A549 (cell line): ENCODE data around the gene KIF1A. TPM values are rescaled to one million over a fixed set of nuclear protein-coding genes. Genes with fewer than 3 reads are reported as not detected.
"Not testable (repeated sequence)": the region's sequence is repeated elsewhere in the genome, so short reads cannot be mapped to it uniquely, and the experiment has no call there.

Experiments
- ATAC-seq, 2 experiments: fragments of 200-7000 bp in 1 of 2; fragments of >200 bp in 1 of 2; cut with Nextera tagmentation in 1 of 2; cut with Tn5 transposase in 1 of 2; 3 replicates each; pipeline versions ENCODE4 v1.8.0 to v1.9.1; 2018 to 2020; ENCODE audit warnings: mild to moderate bottlenecking in 1 of 2, moderate library complexity in 1 of 2
- CTCF ChIA-PET: fragments of 300-600 bp; sonication (Branson Sonifier 250); formaldehyde crosslinking; extraction: SDS; loops from one replicate; lab custom pipeline; 2021; ENCODE audit warnings: antibody characterized with exemption, inconsistent platforms; lab: Yijun Ruan, JAX
- POLR2A ChIA-PET: fragments of 350-600 bp; formaldehyde crosslinking; extraction: SDS; loops from one replicate; lab custom pipeline; 2021; ENCODE audit warnings: antibody characterized with exemption, inconsistent platforms; lab: Yijun Ruan, JAX
- DNase-seq, 2 experiments: peaks; one replicate each; pipeline versions ENCODE4 v3.0.0 to v3.0.0-alpha.2; 2011 to 2016; ENCODE audit warnings: low read depth in 1 of 2, low spot score in 1 of 2
- FAIRE-seq: peaks from 2 replicates; lab custom pipeline; 2011; peaks lifted over from hg19 to GRCh38; lab: Jason Lieb, UNC
- H3K27ac ChIP-seq, 2 experiments: fragments of >200 bp; sonication (Bioruptor Twin); formaldehyde crosslinking; 3 replicates each; pipeline ENCODE4 v1.5.1; 2016 to 2017
- H3K4me1 ChIP-seq: fragments of >200 bp; sonication (Bioruptor Twin); formaldehyde crosslinking; 3 replicates; pipeline ENCODE4 v1.6.1; 2016
- H3K4me2 ChIP-seq: fragments of >200 bp; sonication (Bioruptor Twin); formaldehyde crosslinking; 3 replicates; pipeline ENCODE4 v1.6.1; 2016
- H3K4me3 ChIP-seq: fragments of >200 bp; sonication (Bioruptor Twin); formaldehyde crosslinking; 3 replicates; pipeline ENCODE4 v1.5.1; 2016
- H3K9me3 ChIP-seq: fragments of >200 bp; sonication (Bioruptor Twin); formaldehyde crosslinking; 3 replicates; pipeline ENCODE4 v1.6.1; 2016
- BHLHE40 ChIP-seq: IDR thresholded peaks from 2 replicates; pipeline ENCODE4 v1.6.1; 2012; ENCODE audit warnings: low read depth, low read length, inconsistent platforms
- CEBPB ChIP-seq, 2 experiments: fragments of >200 bp in 1 of 2; sonication (Bioruptor Twin) in 1 of 2; formaldehyde crosslinking in 1 of 2; IDR thresholded peaks; 2 replicates each; pipeline ENCODE4 v1.6.1; 2012 to 2016
- CTCF ChIP-seq: fragments of >200 bp; sonication (Bioruptor Twin); formaldehyde crosslinking; IDR thresholded peaks from 3 replicates; pipeline ENCODE4 v1.5.1; 2016
- EHF ChIP-seq: fragments of 250-450 bp; sonication (Bioruptor Pico); IDR thresholded peaks from 2 replicates; pipeline ENCODE4 v1.5.0; 2020; ENCODE audit warnings: mild to moderate bottlenecking
- FOSL2 ChIP-seq, 2 experiments: fragments of 450-650 bp in 1 of 2; fragments of >200 bp in 1 of 2; sonication (Bioruptor Twin) in 1 of 2; formaldehyde crosslinking; IDR thresholded peaks; 2 replicates each; pipeline versions ENCODE4 v1.5.0 to v1.6.1; 2016 to 2020; ENCODE audit warnings: mild to moderate bottlenecking in 1 of 2, moderate library complexity in 1 of 2
- GATA3 ChIP-seq: IDR thresholded peaks from 2 replicates; pipeline ENCODE4 v1.6.1; 2012; ENCODE audit warnings: borderline replicate concordance
- HMGXB4 ChIP-seq: fragments of 250-450 bp; sonication (Bioruptor Pico); IDR thresholded peaks from 2 replicates; pipeline ENCODE4 v1.5.0; 2021; ENCODE audit warnings: mild to moderate bottlenecking, moderate library complexity, borderline replicate concordance
- MAFK ChIP-seq: fragments of 450-650 bp; IDR thresholded peaks from 2 replicates; pipeline ENCODE4 v1.6.1; 2014; ENCODE audit not compliant: partially characterized antibody
- MAZ ChIP-seq: fragments of 150-350 bp; IDR thresholded peaks from 2 replicates; pipeline ENCODE4 v1.6.1; 2014; ENCODE audit warnings: antibody characterized with exemption, low read depth, low read length, borderline replicate concordance
- NR3C1 ChIP-seq: fragments of >200 bp; sonication (Bioruptor Twin); formaldehyde crosslinking; IDR thresholded peaks from 3 replicates; pipeline ENCODE4 v1.6.1; 2017
- PBX3 ChIP-seq: IDR thresholded peaks from 2 replicates; pipeline ENCODE4 v1.6.1; 2012
- PHF8 ChIP-seq: fragments of 200-600 bp; sonication (generic); IDR thresholded peaks from 2 replicates; pipeline ENCODE4 v1.6.1; 2016; ENCODE audit warnings: low read depth, mild to moderate bottlenecking, antibody characterized with exemption, moderate library complexity, borderline replicate concordance
- POLR2A ChIP-seq: IDR thresholded peaks from 2 replicates; pipeline ENCODE4 v1.6.1; 2012; ENCODE audit warnings: mild to moderate bottlenecking, low read length
- RARB ChIP-seq: fragments of 250-450 bp; sonication (Bioruptor Pico); IDR thresholded peaks from 2 replicates; pipeline ENCODE4 v1.8.0; 2021; ENCODE audit warnings: mild to moderate bottlenecking, moderate library complexity
- REST ChIP-seq: fragments of 200-600 bp; sonication (generic); IDR thresholded peaks from 2 replicates; pipeline ENCODE4 v1.6.1; 2016; ENCODE audit warnings: antibody characterized with exemption, mild to moderate bottlenecking, moderate library complexity
- RNF2 ChIP-seq: fragments of 200-600 bp; sonication (generic); IDR thresholded peaks from 2 replicates; pipeline ENCODE4 v1.6.1; 2016; ENCODE audit warnings: low read depth, mild to moderate bottlenecking, antibody characterized with exemption, moderate library complexity, borderline replicate concordance
- TP53 ChIP-seq: fragments of 250-450 bp; sonication (Bioruptor Pico); IDR thresholded peaks from 2 replicates; pipeline ENCODE4 v1.5.0; 2021; ENCODE audit warnings: mild to moderate bottlenecking, moderate library complexity
- WGBS: methylation state at CpG from one replicate; pipeline ENCODE4 v1.1.6; 2017; ENCODE audit errors: missing lambda C conversion rate; 5-methylcytosine and 5-hydroxymethylcytosine counted together
- polyA plus RNA-seq, 4 experiments: library from polyadenylated mRNA; depleted of rRNA in 3 of 4; stranded (reverse); fragments of >200 nt; fragmentation: RNase III in 1 of 4; extraction: RNeasy Plus Mini Kit Qiagen cat#74134 plus additional on column Dnase treatment in 1 of 4; gene quantifications; 2 replicates in 3 of 4; 3 replicates in 1 of 4; pipeline ENCODE4 v1.2.3, GENCODE V29; 2011 to 2017

Gene KIF1A
- polyA plus RNA-seq, 2 of the 4 experiments (the other 2 are of a cell fraction), result 0.28 to 0.50 TPM

- ATAC-seq (no peak), DNase-seq (no peak), FAIRE-seq (no peak)
- Histone ChIP-seq H3K4me1 (no peaks in the 10 kb centered on the region), H3K4me3 (no peak overlapping the region), H3K4me2 (no peak overlapping the region), H3K9me3 (no peaks in the 10 kb centered on the region), H3K27ac (no peak overlapping the region)
- TF ChIP-seq FOSL2 (IDR thresholded peaks at IDR 0.05) (no peak), FOSL2 (CRISPR knock-in tag; IDR thresholded peaks at IDR 0.05) (no peak), CEBPB (IDR thresholded peaks at IDR 0.05) (no peak), EHF (CRISPR knock-in tag) (no peak), RNF2 (no peak), GATA3 (no peak)
- CTCF ChIA-PET, result no interaction called here
- WGBS, result 83% methylated on average over 39 of the region's 39 CpGs
- POLR2A ChIA-PET, result no interaction called here
Measured at GRCh38 chr2:240780023-240780700, 39.9 kb downstream of the KIF1A start.

GRCh38 chr2:240779250-240779832, 40.7 kb downstream of the KIF1A start:
- ATAC-seq, DNase-seq, H3K9me3 ChIP-seq, H3K4me1 ChIP-seq, H3K4me2 ChIP-seq, POLR2A ChIA-PET, H3K4me3 ChIP-seq, H3K27ac ChIP-seq, FAIRE-seq: not testable (repeated sequence)
- 67% methylated on average over 6 of the region's 6 CpGs for WGBS
- CTCF ChIA-PET, result interaction anchor here (0.7 kb wide), 1 partner anchor 239 kb away, joined by 3 read pairs; no protein-coding TSS in a partner anchor

- DNase-seq (no peak), ATAC-seq (no peak), FAIRE-seq (no peak)
- no peaks in the 10 kb centered on the region for H3K9me3 ChIP-seq
- H3K4me3 ChIP-seq, result no peak overlapping the region
- POLR2A ChIA-PET, result no interaction called here
- H3K4me1 ChIP-seq, result no peaks in the 10 kb centered on the region
- no peak for TF ChIP-seq CEBPB (IDR thresholded peaks at IDR 0.05)
- no peak for TF ChIP-seq CTCF
- no peak overlapping the region for H3K27ac ChIP-seq
- CTCF ChIA-PET, result interaction anchor here (0.5 kb wide), 1 partner anchor 931 kb away, joined by 3 read pairs; no protein-coding TSS in a partner anchor
- no peak overlapping the region for H3K4me2 ChIP-seq
- WGBS, result 74% methylated on average over 22 of the region's 26 CpGs
Measured at GRCh38 chr2:240778426-240778825, 41.6 kb downstream of the KIF1A start.

GRCh38 chr2:240777456-240778212, 42.4 kb downstream of the KIF1A start:
- FAIRE-seq, result no peak
- 83% methylated on average over 49 of the region's 49 CpGs for WGBS
- H3K27ac ChIP-seq, result no peak overlapping the region
- DNase-seq, result no peak
- H3K9me3 ChIP-seq, result no peaks in the 10 kb centered on the region
- H3K4me1 ChIP-seq, result no peaks in the 10 kb centered on the region
- H3K4me2 ChIP-seq, result no peak overlapping the region
- ATAC-seq, result no peak
- POLR2A ChIA-PET, result no interaction called here
- no peak overlapping the region for H3K4me3 ChIP-seq
- CTCF ChIA-PET, result interaction anchor here (0.5 kb wide), 1 partner anchor 932 kb away, joined by 3 read pairs; no protein-coding TSS in a partner anchor
- TF ChIP-seq MAZ, result no peak
- TF ChIP-seq REST, result no peak
- no peak for TF ChIP-seq HMGXB4
- TF ChIP-seq PHF8, result no peak
- no peak for TF ChIP-seq BHLHE40
- no peak for TF ChIP-seq RNF2
- TF ChIP-seq MAFK, result no peak
- no peak for TF ChIP-seq NR3C1
- TF ChIP-seq TP53 (CRISPR knock-in tag), result no peak
- TF ChIP-seq RARB (CRISPR knock-in tag), result no peak
- TF ChIP-seq POLR2A, result no peak
- no peak for TF ChIP-seq PBX3
